HG02678 (cell line): Measurements from ENCODE around the gene MGST3.
A peak's percentile ranks its signal among the peaks of the same experiment; 100 is the strongest.
"Not testable (repeated sequence)": the region's sequence is repeated elsewhere in the genome, so short reads cannot be mapped to it uniquely, and the experiment has no call there.

Experiments used
- ATAC-seq: cut with Tn5 transposase; IDR thresholded peaks from one replicate; pipeline ENCODE4 v1.9.1; 2021; ENCODE audit warnings: mild to moderate bottlenecking, moderate library complexity; ENCODE audit not compliant: unreplicated experiment

The MGST3 gene

GRCh38 chr1:165648919-165649572 lies 18.0 kb downstream of the MGST3 start:
- ATAC-seq: no peak

GRCh38 chr1:165650981-165651625 lies 20.1 kb downstream of the MGST3 start:
- no peak for ATAC-seq

- ATAC-seq: not testable (repeated sequence)
Measured at GRCh38 chr1:165658766-165659580, 27.9 kb downstream of the MGST3 start.

- ATAC-seq: no peak
Measured at GRCh38 chr1:165659581-165659895, 28.5 kb downstream of the MGST3 start.

- ATAC-seq: no peak
Measured at GRCh38 chr1:165661703-165662102, 30.7 kb downstream of the MGST3 start.

- no peak for ATAC-seq
Measured at GRCh38 chr1:165662186-165662585, 31.2 kb downstream of the MGST3 start.

GRCh38 chr1:165666152-165666825 lies 35.3 kb downstream of the MGST3 start:
- ATAC-seq: no peak

- ATAC-seq: no peak
Measured at GRCh38 chr1:165668184-165668583, 37.1 kb downstream of the MGST3 start.

- no peak for ATAC-seq
Measured at GRCh38 chr1:165671526-165671925, 40.5 kb downstream of the MGST3 start.

GRCh38 chr1:165674599-165674998 lies 43.6 kb downstream of the MGST3 start:
- ATAC-seq: no peak

GRCh38 chr1:165675794-165676193 lies 44.8 kb downstream of the MGST3 start:
- ATAC-seq: no peak

- ATAC-seq: no peak
Measured at GRCh38 chr1:165678509-165678908, 47.5 kb downstream of the MGST3 start.

- ATAC-seq: no peak
Measured at GRCh38 chr1:165679282-165680036, 48.4 kb downstream of the MGST3 start.

- no peak for ATAC-seq
Measured at GRCh38 chr1:165680303-165680702, 49.3 kb downstream of the MGST3 start.

GRCh38 chr1:165680773-165681172 lies 49.7 kb downstream of the MGST3 start:
- not testable (repeated sequence) for ATAC-seq

- no peak for ATAC-seq
Measured at GRCh38 chr1:165683848-165684485, 52.9 kb downstream of the MGST3 start.

GRCh38 chr1:165686121-165686970 lies 55.3 kb downstream of the MGST3 start:
- ATAC-seq: peak; percentile 58

- ATAC-seq: peak; percentile 18
Measured at GRCh38 chr1:165686971-165687433, 56.0 kb downstream of the MGST3 start.

- no peak for ATAC-seq
Measured at GRCh38 chr1:165688046-165688445, 57.0 kb downstream of the MGST3 start.
